Heart left ventricle (tissue), 16 donors: ENCODE measurements around the gene CNTRL. TPM values are rescaled to one million over a fixed set of nuclear protein-coding genes. Genes with fewer than 3 reads are reported as not detected.

Source experiments
- ATAC-seq, 4 donors: fragments of 200-7000 bp; cut with Tn5 transposase; one replicate each; pipeline ENCODE4 v1.9.1; 2020 to 2022; ENCODE audit warnings: moderate library complexity in 4 of 4, mild to moderate bottlenecking in 3 of 4, moderate number of reproducible peaks in 1 of 4
- DNase-seq, 5 donors: peaks; one replicate each; pipeline ENCODE4 v3.0.0-alpha.2; 2020
- H3K27ac ChIP-seq, 12 donors: fragments of 200-600 bp; sonication (generic) in 4 of 12; one replicate each; pipeline versions ENCODE4 v1.5.0 to v1.8.0; 2016 to 2022; ENCODE audit warnings: mild to moderate bottlenecking in 2 of 12
- H3K27me3 ChIP-seq, 9 donors: fragments of 200-600 bp; sonication (generic) in 2 of 9; one replicate each; pipeline versions ENCODE4 v1.5.1 to v1.8.0; 2016 to 2022; ENCODE audit warnings: mild to moderate bottlenecking in 3 of 9
- H3K36me3 ChIP-seq, 9 donors: fragments of 200-600 bp; sonication (generic) in 2 of 9; one replicate each; pipeline versions ENCODE4 v1.5.0 to v1.8.0; 2018 to 2022; ENCODE audit warnings: mild to moderate bottlenecking in 2 of 9
- H3K4me1 ChIP-seq, 12 donors: fragments of 200-600 bp; sonication (generic) in 4 of 12; one replicate each; pipeline versions ENCODE4 v1.5.0 to v1.8.0; 2016 to 2022; ENCODE audit warnings: mild to moderate bottlenecking in 3 of 12
- H3K4me3 ChIP-seq, 12 donors: fragments of 200-600 bp; sonication (generic) in 4 of 12; one replicate each; pipeline versions ENCODE4 v1.5.0 to v1.8.0; 2017 to 2022; ENCODE audit warnings: mild to moderate bottlenecking in 9 of 12, moderate library complexity in 4 of 12
- H3K9me3 ChIP-seq, 12 donors: fragments of 200-600 bp; sonication (generic) in 4 of 12; one replicate each; pipeline versions ENCODE4 v1.5.0 to v1.8.0; 2016 to 2022; ENCODE audit warnings: mild to moderate bottlenecking in 1 of 12
- CTCF ChIP-seq, 12 donors: fragments of 200-600 bp; sonication (generic) in 4 of 12; IDR thresholded peaks; one replicate each; pipeline versions ENCODE4 v1.5.0 to v1.8.0; 2018 to 2022; ENCODE audit warnings: antibody characterized with exemption in 12 of 12, mild to moderate bottlenecking in 5 of 12
- POLR2A ChIP-seq, 2 donors: fragments of 450-650 bp; IDR thresholded peaks; one replicate each; pipeline ENCODE4 v1.6.1; 2017; ENCODE audit warnings: antibody characterized with exemption in 2 of 2, mild to moderate bottlenecking in 2 of 2, moderate library complexity in 2 of 2
- WGBS, 4 donors: extraction: QIAGEN DNeasy Blood & Tissue Kit in 2 of 4; methylation state at CpG; one replicate each; pipeline versions ENCODE4 v1.1.5 to v1.1.7; 2013 to 2018; 5-methylcytosine and 5-hydroxymethylcytosine counted together
- intact Hi-C, 10 donors: fragments of 100-400 bp; cut with DNase I; formaldehyde crosslinking; loops; one replicate each; pipeline versions ENCODE4 v1.11.1 to v1.14.2; 2022
- polyA plus RNA-seq, 2 donors: library from polyadenylated mRNA; stranded (reverse); fragments of 200-250 nt; gene quantifications; one replicate each; pipeline ENCODE4 v1.2.3, GENCODE V29; 2013
- total RNA-seq, 9 donors: library from RNA; depleted of rRNA in 2 of 9; stranded (reverse); fragments of >200 nt in 2 of 9; fragmentation: NEBNext Ultra II Directional in 3 of 9; extraction: Animal tissue kit (Norgen Biotek cat#: 25700) in 3 of 9; gene quantifications; one replicate each; pipeline versions ENCODE4 v1.1.0 to v1.2.4, GENCODE V29; 2016 to 2023
- donor health status: ischemic (EF 13 %, LVEDD 7.1; RV severe dilation, severe dysfunction).
- donor health status: healthy with polysubstance abuse.
- donor health status: DM: no; HTN: yes; CAD: no.
- donor health status: DM: no; HTN: no; CAD: no.
- donor health status: ischemic (EF 25% LVEDD 6.9; RV normal size, moderate dysfunction).
- donor health status: ischemic (EF 25% LVEDD 5.7; RV mildly dilated, moderate dysfunction).
- donor health status: healthy.
- donor health status: DM: yes; HTN: yes; CAD: no.
- donor health status: ischemic (EF 35%, LVEDD 5.7; RV mildly dilated, moderate dysfunction).
- donor health status: nonischemic (EF 11% LVEDD 7.7; RV severe dilation, severe dysfunction).
- donor health status: DM: yes; HTN: yes; CAD: no.
- donor health status: PGD.
- donor health status: ischemic (EF 29% LVEDD 5.4; RV normal size, mild dysfunction).
- donor health status: nonischemic (EF 23%, LVEDD 6.1; RV moderate dilation, normal function).

Gene CNTRL
- total and polyA plus RNA-seq, 11 donors, result 2.5 to 11.4 (median 3.7) TPM

DNA sequence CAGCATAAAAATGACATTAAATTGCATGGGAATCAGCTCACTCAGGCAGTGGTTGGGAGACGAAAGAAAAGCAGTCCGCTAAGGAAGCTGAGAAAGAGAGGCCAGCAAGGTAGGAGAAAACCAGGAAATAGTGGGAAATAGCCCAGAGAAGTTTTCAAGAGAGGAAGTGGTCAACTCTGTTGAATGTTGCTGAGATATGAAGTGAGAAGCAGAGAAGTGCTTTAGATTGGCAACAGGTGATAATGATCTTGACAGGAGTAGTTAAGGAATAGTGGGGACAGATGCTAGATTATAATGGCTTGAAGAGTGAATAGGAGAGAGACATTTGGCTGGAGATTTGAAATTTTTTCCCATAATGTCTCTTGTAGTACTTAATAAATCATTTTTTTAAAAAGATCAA is 30.8 kb downstream of the CNTRL start:
- no peak for ATAC-seq
- peaks cover 0 to 36% (median 0%) of the 10 kb centered on the region in 12 donors for H3K4me1 ChIP-seq
- intact Hi-C loops, result no loop called here
- H3K4me3 ChIP-seq, result no peak overlapping the region
- H3K27me3 ChIP-seq, result no peaks in the 10 kb centered on the region
- H3K27ac ChIP-seq, result no peak overlapping the region
- no peak for DNase-seq
- H3K9me3 ChIP-seq, result peaks cover 0 to 11% (median 0%) of the 10 kb centered on the region in 12 donors
- TF ChIP-seq POLR2A (IDR thresholded peaks at IDR 0.05), result no peak
- no peak for TF ChIP-seq CTCF (IDR thresholded peaks at IDR 0.05)
- H3K36me3 ChIP-seq, result peaks cover 0 to 14% (median 0%) of the 10 kb centered on the region in 9 donors
- 82 to 87% (median 83%) methylated on average over 2 of the region's 2 CpGs for WGBS, 4 donors

DNA sequence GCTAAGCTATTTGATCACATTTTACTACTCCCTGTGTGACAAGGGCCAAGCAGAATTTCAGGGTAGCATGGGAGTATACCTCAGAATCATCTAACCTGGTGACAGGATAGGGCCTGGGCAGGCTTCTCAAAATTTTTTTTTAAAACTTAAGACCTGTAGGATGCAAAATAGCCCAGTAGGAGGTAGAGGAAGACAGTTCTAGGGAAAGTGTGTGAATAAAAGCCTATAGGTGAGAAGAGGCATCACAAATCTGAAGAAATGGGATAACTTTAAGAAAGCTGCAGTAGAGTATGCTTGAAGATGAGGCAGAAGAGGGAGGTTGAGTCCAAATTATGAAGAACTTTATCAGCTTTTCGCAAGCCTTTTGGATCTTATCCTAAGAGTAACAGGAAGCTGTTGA is 32.3 kb downstream of the CNTRL start:
- Histone ChIP-seq H3K4me1 (peaks cover 0 to 36% (median 0%) of the 10 kb centered on the region in 12 donors), H3K27me3 (no peaks in the 10 kb centered on the region), H3K36me3 (peaks cover 0 to 26% (median 0%) of the 10 kb centered on the region in 9 donors), H3K9me3 (peaks cover 0 to 11% (median 0%) of the 10 kb centered on the region in 12 donors), H3K27ac (peak overlapping the region in 1 of 12 donors; percentile 47), H3K4me3 (no peak overlapping the region)
- TF ChIP-seq POLR2A (IDR thresholded peaks at IDR 0.05) (no peak), CTCF (IDR thresholded peaks at IDR 0.05) (no peak)
- WGBS, 4 donors, result 60 to 80% (median 68%) methylated on average over 1 of the region's 1 CpG
- no peak for ATAC-seq
- intact Hi-C loops, result no loop called here
- DNase-seq, result no peak

- Histone ChIP-seq H3K36me3 (peaks cover 0 to 26% (median 0%) of the 10 kb centered on the region in 9 donors), H3K27ac (peak overlapping the region in 1 of 12 donors; percentile 47), H3K4me3 (no peak overlapping the region), H3K9me3 (peaks cover 0 to 6% (median 0%) of the 10 kb centered on the region in 12 donors), H3K27me3 (no peaks in the 10 kb centered on the region), H3K4me1 (peaks cover 0 to 36% (median 0%) of the 10 kb centered on the region in 12 donors)
- intact Hi-C loops, result no loop called here
- DNase-seq (no peak), ATAC-seq (no peak)
- 85 to 96% (median 90%) methylated on average over 1 of the region's 1 CpG for WGBS, 4 donors
- no peak for TF ChIP-seq CTCF (IDR thresholded peaks at IDR 0.05)
- no peak for TF ChIP-seq POLR2A (IDR thresholded peaks at IDR 0.05)
These were observed 33.1 kb downstream of the CNTRL start for GRCh38 chr9:121107881-121108280.

- H3K27me3 ChIP-seq, result no peaks in the 10 kb centered on the region
- H3K9me3 ChIP-seq, result no peaks in the 10 kb centered on the region
- ATAC-seq (no peak), DNase-seq (no peak)
- peaks cover 0 to 26% (median 0%) of the 10 kb centered on the region in 9 donors for H3K36me3 ChIP-seq
- intact Hi-C loops, result no loop called here
- peaks cover 0 to 8% (median 0%) of the 10 kb centered on the region in 12 donors for H3K4me1 ChIP-seq
- no peak overlapping the region for H3K4me3 ChIP-seq
- 83 to 95% (median 92%) methylated on average over 1 of the region's 1 CpG for WGBS, 4 donors
- no peak overlapping the region for H3K27ac ChIP-seq
- TF ChIP-seq CTCF (IDR thresholded peaks at IDR 0.05) (no peak), POLR2A (IDR thresholded peaks at IDR 0.05) (no peak)
These were observed 40.7 kb downstream of the CNTRL start for GRCh38 chr9:121115466-121115865.
